ENCODE data around the gene PDE9A.
"Not testable (repeated sequence)": the region's sequence is repeated elsewhere in the genome, so short reads cannot be mapped to it uniquely, and the experiment has no call there.

PDE9A gene

GRCh38 chr21:42781150-42781970 is 127.9 kb downstream of the PDE9A start:
- no peak for DNase-seq

GRCh38 chr21:42781971-42782722 is 128.7 kb downstream of the PDE9A start:
- no peak for DNase-seq

GRCh38 chr21:42782723-42783242 is 129.4 kb downstream of the PDE9A start:
- DNase-seq: no peak

- DNase-seq: no peak
Observed at GRCh38 chr21:42784276-42784675, 130.9 kb downstream of the PDE9A start.

GRCh38 chr21:42784896-42785451 is 131.6 kb downstream of the PDE9A start:
- DNase-seq: no peak

- no peak for DNase-seq
Observed at GRCh38 chr21:42785666-42786427, 132.4 kb downstream of the PDE9A start.

- DNase-seq: no peak
Observed at GRCh38 chr21:42786884-42787283, 133.5 kb downstream of the PDE9A start.

- DNase-seq: no peak
Observed at GRCh38 chr21:42787613-42788012, 134.2 kb downstream of the PDE9A start.

GRCh38 chr21:42790520-42791065 is 137.2 kb downstream of the PDE9A start:
- no peak for DNase-seq

GRCh38 chr21:42793774-42794173 is 140.4 kb downstream of the PDE9A start:
- no peak for DNase-seq

GRCh38 chr21:42794551-42794950 is 141.1 kb downstream of the PDE9A start:
- DNase-seq: no peak

- DNase-seq: no peak
Observed at GRCh38 chr21:42796327-42797062, 143.1 kb downstream of the PDE9A start.

GRCh38 chr21:42797522-42797921 is 144.1 kb downstream of the PDE9A start:
- no peak for DNase-seq

- no peak for DNase-seq
Observed at GRCh38 chr21:42798106-42798505, 144.7 kb downstream of the PDE9A start.

GRCh38 chr21:42799516-42799915 is 146.1 kb downstream of the PDE9A start:
- no peak for DNase-seq

GRCh38 chr21:42799948-42800347 is 146.5 kb downstream of the PDE9A start:
- no peak for DNase-seq

GRCh38 chr21:42801616-42802015 is 148.2 kb downstream of the PDE9A start:
- DNase-seq: not testable (repeated sequence)

- no peak for DNase-seq
Observed at GRCh38 chr21:42806509-42807140, 153.2 kb downstream of the PDE9A start.

- not testable (repeated sequence) for DNase-seq
Observed at GRCh38 chr21:42807293-42807895, 154.0 kb downstream of the PDE9A start.

GRCh38 chr21:42807938-42808613 is 154.7 kb downstream of the PDE9A start:
- DNase-seq: no peak

Data from AML-193 (cell line).